ENCODE data around the gene GUCY1A1. TPM values are rescaled to one million over a fixed set of nuclear protein-coding genes. Genes with fewer than 3 reads are reported as not detected.

GUCY1A1 gene
- total RNA-seq, 1 experiment from 2014 or later, result 23.6 TPM

DNA sequence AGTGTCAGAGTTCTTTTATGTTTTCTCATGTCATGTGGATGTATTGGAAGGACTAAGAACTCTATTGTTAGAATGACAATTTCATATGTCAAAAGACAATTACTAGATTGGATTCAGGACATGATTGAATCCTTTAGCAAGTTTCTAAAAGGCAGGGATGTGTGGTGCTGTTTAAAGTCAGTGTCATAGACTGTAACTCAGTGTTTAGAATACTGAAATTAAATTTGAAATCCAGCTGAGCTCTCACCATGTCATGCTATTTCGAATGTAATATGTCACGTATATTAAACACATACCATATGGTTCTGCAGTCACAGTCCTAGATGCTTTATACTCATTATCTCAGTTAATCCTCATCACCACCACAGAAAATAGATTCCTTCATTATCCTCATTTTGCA, 100.0 kb downstream of the GUCY1A1 start:
- no peaks in the 10 kb centered on the region for H3K9me3 Mint-ChIP-seq (ENCODE audit: low read depth, unreplicated experiment)
- intact Hi-C loops (cut with micrococcal nuclease; ENCODE audit: unreplicated experiment), result no loop called here
- no peaks in the 10 kb centered on the region for H3K27me3 Mint-ChIP-seq (ENCODE audit: unreplicated experiment)
- H3K4me1 Mint-ChIP-seq (ENCODE audit: low read depth, unreplicated experiment), result no peaks in the 10 kb centered on the region
- TF ChIP-seq, protein P1, sequence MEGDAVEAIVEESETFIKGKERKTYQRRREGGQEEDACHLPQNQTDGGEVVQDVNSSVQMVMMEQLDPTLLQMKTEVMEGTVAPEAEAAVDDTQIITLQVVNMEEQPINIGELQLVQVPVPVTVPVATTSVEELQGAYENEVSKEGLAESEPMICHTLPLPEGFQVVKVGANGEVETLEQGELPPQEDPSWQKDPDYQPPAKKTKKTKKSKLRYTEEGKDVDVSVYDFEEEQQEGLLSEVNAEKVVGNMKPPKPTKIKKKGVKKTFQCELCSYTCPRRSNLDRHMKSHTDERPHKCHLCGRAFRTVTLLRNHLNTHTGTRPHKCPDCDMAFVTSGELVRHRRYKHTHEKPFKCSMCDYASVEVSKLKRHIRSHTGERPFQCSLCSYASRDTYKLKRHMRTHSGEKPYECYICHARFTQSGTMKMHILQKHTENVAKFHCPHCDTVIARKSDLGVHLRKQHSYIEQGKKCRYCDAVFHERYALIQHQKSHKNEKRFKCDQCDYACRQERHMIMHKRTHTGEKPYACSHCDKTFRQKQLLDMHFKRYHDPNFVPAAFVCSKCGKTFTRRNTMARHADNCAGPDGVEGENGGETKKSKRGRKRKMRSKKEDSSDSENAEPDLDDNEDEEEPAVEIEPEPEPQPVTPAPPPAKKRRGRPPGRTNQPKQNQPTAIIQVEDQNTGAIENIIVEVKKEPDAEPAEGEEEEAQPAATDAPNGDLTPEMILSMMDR (IDR thresholded peaks at IDR 0.05; ENCODE audit: unreplicated experiment), result no peak
- H3K36me3 Mint-ChIP-seq (ENCODE audit: insufficient read depth, unreplicated experiment), result no peaks in the 10 kb centered on the region
- H3K4me3 Mint-ChIP-seq (ENCODE audit: low read depth, unreplicated experiment), result no peak overlapping the region
- DNase-seq, result no peak
- BruUV-seq (replicated peaks), result no TSS peak
- CTCF ChIA-PET, result no interaction called here
- no peak overlapping the region for H3K27ac Mint-ChIP-seq (ENCODE audit: unreplicated experiment)

DNA sequence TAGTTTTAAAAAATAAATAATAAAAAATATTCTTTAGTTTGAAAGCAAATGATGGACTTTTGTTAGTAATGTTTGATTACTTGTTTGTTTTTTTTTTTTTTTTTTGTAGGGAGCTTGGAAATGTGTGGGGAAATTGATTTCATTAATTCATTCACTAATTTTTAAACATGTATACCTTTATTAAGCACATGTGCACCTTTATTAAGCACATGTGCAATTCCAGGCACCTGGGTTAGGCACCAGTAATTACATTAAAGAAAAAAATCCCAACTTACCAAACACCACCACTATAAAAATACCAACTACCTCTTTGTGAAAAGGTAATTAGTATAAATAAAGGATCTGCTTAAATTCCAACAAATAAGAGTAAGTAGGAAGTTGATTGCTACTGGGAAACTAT, 101.7 kb downstream of the GUCY1A1 start:
- H3K9me3 Mint-ChIP-seq (ENCODE audit: low read depth, unreplicated experiment), result no peaks in the 10 kb centered on the region
- DNase-seq, result no peak
- H3K27me3 Mint-ChIP-seq (ENCODE audit: unreplicated experiment), result no peaks in the 10 kb centered on the region
- TF ChIP-seq, protein P1 (IDR thresholded peaks at IDR 0.05; ENCODE audit: unreplicated experiment), result no peak
- no peaks in the 10 kb centered on the region for H3K4me1 Mint-ChIP-seq (ENCODE audit: low read depth, unreplicated experiment)
- no TSS peak for BruUV-seq (replicated peaks)
- no peak overlapping the region for H3K4me3 Mint-ChIP-seq (ENCODE audit: low read depth, unreplicated experiment)
- peak overlapping the region; percentile 38 for H3K27ac Mint-ChIP-seq (ENCODE audit: unreplicated experiment)
- intact Hi-C loops (cut with micrococcal nuclease; ENCODE audit: unreplicated experiment), result no loop called here
- CTCF ChIA-PET, result no interaction called here
- H3K36me3 Mint-ChIP-seq (ENCODE audit: insufficient read depth, unreplicated experiment), result no peaks in the 10 kb centered on the region

DNA sequence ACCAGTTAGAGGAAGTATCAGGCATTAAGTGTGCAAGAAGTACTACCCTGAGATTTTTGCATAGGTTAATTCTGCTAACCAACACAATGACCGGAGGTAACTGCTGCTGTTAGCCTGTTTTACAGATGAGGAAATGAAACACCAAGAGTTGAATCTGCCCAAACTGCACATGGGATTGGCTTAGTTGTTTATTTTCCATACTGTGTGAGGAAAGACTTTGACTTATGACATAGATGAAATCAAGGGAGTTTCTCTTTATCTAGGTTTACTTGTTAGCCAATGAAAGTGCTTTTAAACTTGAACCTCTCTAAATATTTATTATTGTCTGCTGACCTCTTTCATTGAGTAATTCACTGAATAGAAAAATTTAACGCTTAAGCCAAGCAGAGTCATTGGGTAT, 102.4 kb downstream of the GUCY1A1 start:
- DNase-seq, result no peak
- no peaks in the 10 kb centered on the region for H3K36me3 Mint-ChIP-seq (ENCODE audit: insufficient read depth, unreplicated experiment)
- BruUV-seq (replicated peaks), result no TSS peak
- H3K27me3 Mint-ChIP-seq (ENCODE audit: unreplicated experiment), result no peaks in the 10 kb centered on the region
- no peaks in the 10 kb centered on the region for H3K9me3 Mint-ChIP-seq (ENCODE audit: low read depth, unreplicated experiment)
- H3K27ac Mint-ChIP-seq (ENCODE audit: unreplicated experiment), result peak overlapping the region; percentile 38
- H3K4me1 Mint-ChIP-seq (ENCODE audit: low read depth, unreplicated experiment), result no peaks in the 10 kb centered on the region
- CTCF ChIA-PET, result no interaction called here
- intact Hi-C loops (cut with micrococcal nuclease; ENCODE audit: unreplicated experiment), result no loop called here
- H3K4me3 Mint-ChIP-seq (ENCODE audit: low read depth, unreplicated experiment), result no peak overlapping the region
- TF ChIP-seq, protein P1 (IDR thresholded peaks at IDR 0.05; ENCODE audit: unreplicated experiment), result no peak

DNA sequence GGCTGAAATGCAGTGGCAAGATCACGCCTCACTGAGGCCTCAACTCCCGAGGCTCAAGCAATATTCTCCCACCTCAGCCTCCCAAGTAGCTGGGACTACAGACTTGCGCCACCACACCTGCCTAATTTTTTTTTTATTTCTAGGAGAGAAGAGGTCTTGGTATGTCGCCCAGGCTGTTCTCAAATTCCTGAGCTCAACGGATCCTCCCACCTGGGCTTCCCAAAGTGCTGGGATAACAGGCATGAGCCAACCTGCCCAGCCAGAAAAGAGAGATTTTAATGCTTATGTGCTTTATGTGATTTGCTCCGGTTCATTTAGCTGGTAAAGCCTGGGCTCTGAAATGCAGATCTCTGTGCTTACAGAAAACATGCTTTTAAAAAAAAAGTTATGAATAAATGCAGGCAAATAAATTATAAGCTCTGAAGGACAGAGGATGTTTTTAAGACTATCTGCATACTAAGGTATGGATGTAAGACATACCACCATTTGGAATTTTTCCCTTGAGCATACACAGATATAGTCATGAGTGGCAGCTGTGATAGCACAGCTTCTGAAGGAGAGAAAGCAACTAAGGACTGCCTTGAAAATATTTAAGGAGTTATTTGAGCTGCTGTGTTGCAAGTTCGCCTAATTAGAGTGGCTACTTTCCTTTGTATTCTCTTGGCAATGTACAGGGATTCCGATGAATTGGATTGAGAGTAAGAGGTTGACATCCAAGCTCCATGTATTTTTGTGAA, 106.0 kb downstream of the GUCY1A1 start:
- Mint-ChIP-seq H3K4me1 (ENCODE audit: low read depth, unreplicated experiment) (no peaks in the 10 kb centered on the region), H3K36me3 (ENCODE audit: insufficient read depth, unreplicated experiment) (no peaks in the 10 kb centered on the region), H3K27ac (ENCODE audit: unreplicated experiment) (no peak overlapping the region), H3K27me3 (ENCODE audit: unreplicated experiment) (no peaks in the 10 kb centered on the region), H3K4me3 (ENCODE audit: low read depth, unreplicated experiment) (no peak overlapping the region), H3K9me3 (ENCODE audit: low read depth, unreplicated experiment) (no peaks in the 10 kb centered on the region)
- TF ChIP-seq, protein P1 (IDR thresholded peaks at IDR 0.05; ENCODE audit: unreplicated experiment), result no peak
- CTCF ChIA-PET, result no interaction called here
- BruUV-seq (replicated peaks), result no TSS peak
- DNase-seq, result no peak
- intact Hi-C loops (cut with micrococcal nuclease; ENCODE audit: unreplicated experiment), result no loop called here

Data from Calu3 (cell line).